Fibroblast of mammary gland (primary cell): Measurements from ENCODE around the gene DHRSX.
"Not testable (repeated sequence)": the region's sequence is repeated elsewhere in the genome, so short reads cannot be mapped to it uniquely, and the experiment has no call there.

ENCODE experiments used
- DNase-seq: peaks from one replicate; pipeline ENCODE4 v3.0.0-alpha.2; 2010; ENCODE audit warnings: low read depth
- H3K4me3 ChIP-seq: 2 replicates; pipeline ENCODE4 v1.5.1; 2011; ENCODE audit warnings: low read depth, mild to moderate bottlenecking, low read length, moderate library complexity; ENCODE audit not compliant: control insufficient read depth
- CTCF ChIP-seq: conservative IDR thresholded peaks from 2 replicates; pipeline ENCODE4 v1.5.1; 2011; ENCODE audit warnings: low read depth, low read length, inconsistent platforms; ENCODE audit not compliant: control insufficient read depth, insufficient read depth

Gene DHRSX

GRCh38 chrX:2313864-2314640 lies 186.7 kb downstream of the DHRSX start:
- no peak overlapping the region for H3K4me3 ChIP-seq
- no peak for TF ChIP-seq CTCF
- DNase-seq = no peak

DNA sequence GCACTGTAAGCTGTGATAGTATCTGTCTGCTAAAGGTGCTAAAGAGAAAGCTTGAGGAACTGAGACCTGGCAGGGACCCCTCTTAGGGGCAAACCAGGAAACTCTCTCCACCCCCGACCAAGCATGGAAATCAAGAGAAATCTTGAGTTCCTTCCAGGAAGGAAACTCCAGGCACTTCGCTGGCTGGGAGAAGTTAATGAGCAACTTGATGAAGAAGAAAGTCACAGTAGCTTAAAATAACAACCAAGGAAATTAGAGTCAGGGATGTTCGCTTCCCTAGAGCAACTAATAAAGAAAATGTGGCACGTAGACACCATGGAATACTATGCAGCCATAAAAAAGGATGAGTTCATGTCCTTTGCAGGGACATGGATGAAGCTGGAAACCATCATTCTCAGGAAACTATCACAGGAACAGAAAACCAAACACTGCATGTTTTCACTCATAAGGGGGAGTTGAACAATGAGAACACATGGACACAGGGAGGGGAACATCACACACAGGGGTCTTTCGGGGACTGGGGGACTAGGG lies 188.7 kb downstream of the DHRSX start:
- not testable (repeated sequence) for DNase-seq, H3K4me3 ChIP-seq

DNA sequence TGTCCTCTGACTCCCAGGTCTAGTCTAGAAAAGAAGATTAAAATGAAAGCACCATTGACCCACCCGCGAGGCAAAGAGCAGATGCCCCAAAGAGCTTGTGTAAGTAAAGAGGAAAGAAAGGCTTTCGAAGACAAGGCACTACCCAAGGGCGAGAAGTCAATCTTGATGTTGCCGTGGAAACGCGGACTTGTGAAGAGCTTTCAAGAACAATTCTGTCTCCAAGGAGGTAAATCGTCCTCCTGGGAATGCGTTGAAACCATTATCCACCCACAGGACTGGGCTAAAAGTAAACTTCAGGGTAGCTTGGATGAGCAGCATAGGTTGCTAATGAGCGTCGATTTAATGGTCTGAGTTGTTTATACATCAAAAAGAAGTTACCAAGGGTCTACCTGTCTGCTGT lies 189.3 kb downstream of the DHRSX start:
- no peak overlapping the region for H3K4me3 ChIP-seq
- TF ChIP-seq CTCF = no peak

GRCh38 chrX:2301901-2302300 lies 198.9 kb downstream of the DHRSX start:
- DNase-seq = no peak
- no peak for TF ChIP-seq CTCF
- no peak overlapping the region for H3K4me3 ChIP-seq

More for the DNA sequence above, 189.3 kb downstream of the DHRSX start:
- no peak for DNase-seq

DNA sequence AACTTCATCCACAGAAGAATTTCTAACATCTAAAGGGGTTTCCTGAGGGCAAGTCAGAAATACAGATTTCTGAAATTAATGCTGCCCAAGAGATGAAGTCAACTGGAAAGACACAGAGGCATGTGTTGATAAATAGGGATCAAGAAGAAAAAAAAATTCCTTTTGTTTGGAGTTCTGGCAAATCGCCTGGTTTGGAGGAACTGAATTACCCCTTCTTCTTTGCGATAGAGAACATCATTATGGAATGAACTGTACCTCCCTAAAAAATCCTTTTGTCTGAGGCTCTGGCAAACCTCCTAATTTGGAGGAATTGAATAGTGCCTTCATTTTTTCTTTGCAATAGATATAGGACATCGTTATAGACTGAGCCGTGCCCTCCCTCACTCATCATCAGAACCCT lies 200.9 kb downstream of the DHRSX start:
- DNase-seq = no peak
- H3K4me3 ChIP-seq = no peak overlapping the region
- no peak for TF ChIP-seq CTCF

- DNase-seq = no peak
- no peak for TF ChIP-seq CTCF
- H3K4me3 ChIP-seq = no peak overlapping the region
These were observed 214.0 kb downstream of the DHRSX start for GRCh38 chrX:2286731-2287130.

- TF ChIP-seq CTCF = no peak
- no peak overlapping the region for H3K4me3 ChIP-seq
- DNase-seq = no peak
These were observed 216.2 kb downstream of the DHRSX start for GRCh38 chrX:2284601-2285000.
